GM21390 (cell line): ENCODE data around the gene FRMD4A.
"Not testable (repeated sequence)": the region's sequence is repeated elsewhere in the genome, so short reads cannot be mapped to it uniquely, and the experiment has no call there.

Source experiments
- ATAC-seq: cut with Tn5 transposase; IDR thresholded peaks from one replicate; pipeline ENCODE4 v1.9.1; 2021; ENCODE audit not compliant: unreplicated experiment

Gene FRMD4A

GRCh38 chr10:13957856-13958255 is 372.9 kb downstream of the FRMD4A start:
- ATAC-seq, result no peak

GRCh38 chr10:13956826-13957225 is 373.9 kb downstream of the FRMD4A start:
- ATAC-seq, result no peak

- no peak for ATAC-seq
Measured at GRCh38 chr10:13955409-13956068, 375.2 kb downstream of the FRMD4A start.

- not testable (repeated sequence) for ATAC-seq
Measured at GRCh38 chr10:13954195-13954594, 376.5 kb downstream of the FRMD4A start.

- ATAC-seq, result no peak
Measured at GRCh38 chr10:13953371-13953770, 377.4 kb downstream of the FRMD4A start.

GRCh38 chr10:13950543-13950939 is 380.2 kb downstream of the FRMD4A start:
- no peak for ATAC-seq

GRCh38 chr10:13949844-13950542 is 380.7 kb downstream of the FRMD4A start:
- ATAC-seq, result no peak

GRCh38 chr10:13946209-13946460 is 384.6 kb downstream of the FRMD4A start:
- ATAC-seq, result no peak

- no peak for ATAC-seq
Measured at GRCh38 chr10:13945390-13946208, 385.1 kb downstream of the FRMD4A start.

- ATAC-seq, result no peak
Measured at GRCh38 chr10:13944823-13945222, 385.9 kb downstream of the FRMD4A start.

- ATAC-seq, result no peak
Measured at GRCh38 chr10:13943735-13944398, 386.9 kb downstream of the FRMD4A start.

GRCh38 chr10:13942035-13942434 is 388.7 kb downstream of the FRMD4A start:
- ATAC-seq, result no peak

- ATAC-seq, result no peak
Measured at GRCh38 chr10:13939391-13939790, 391.3 kb downstream of the FRMD4A start.

GRCh38 chr10:13938950-13939349 is 391.8 kb downstream of the FRMD4A start:
- no peak for ATAC-seq

- ATAC-seq, result no peak
Measured at GRCh38 chr10:13936826-13937225, 393.9 kb downstream of the FRMD4A start.

GRCh38 chr10:13930120-13930519 is 400.6 kb downstream of the FRMD4A start:
- no peak for ATAC-seq

- no peak for ATAC-seq
Measured at GRCh38 chr10:13928451-13928850, 402.3 kb downstream of the FRMD4A start.

- ATAC-seq, result no peak
Measured at GRCh38 chr10:13925971-13926780, 404.5 kb downstream of the FRMD4A start.

- no peak for ATAC-seq
Measured at GRCh38 chr10:13924040-13924725, 406.5 kb downstream of the FRMD4A start.

- no peak for ATAC-seq
Measured at GRCh38 chr10:13922586-13922985, 408.1 kb downstream of the FRMD4A start.
